Ovary (tissue), 3 donors: ENCODE results near the gene HMOX1.

Experiments
- CTCF ChIP-seq, 3 donors: fragments of 450-650 bp in 2 of 3; fragments of 200-600 bp in 1 of 3; IDR thresholded peaks; one replicate each; pipeline versions ENCODE4 v1.5.1 to v1.8.0; 2016 to 2022; ENCODE audit warnings: antibody characterized with exemption in 3 of 3, mild to moderate bottlenecking in 1 of 3
- POLR2A ChIP-seq: fragments of 450-650 bp; IDR thresholded peaks from one replicate; pipeline ENCODE4 v1.6.1; 2017; ENCODE audit warnings: antibody characterized with exemption, mild to moderate bottlenecking, moderate library complexity
- donor health status: DM: no; HTN: no; CAD: no.

- TF ChIP-seq POLR2A, result no peak
- TF ChIP-seq CTCF (IDR thresholded peaks at IDR 0.05), result no peak
Measured at GRCh38 chr22:35348026-35348590, 32.8 kb upstream of the HMOX1 start.
